GM12878 (cell line): Measurements from ENCODE around the gene SERPINB10. TPM values are rescaled to one million over a fixed set of nuclear protein-coding genes. Genes with fewer than 3 reads are reported as not detected.

Source experiments
- ATAC-seq: fragments of 200-7000 bp; cut with Tn5 transposase; 3 replicates; pipeline ENCODE4 v1.9.1; 2020; ENCODE audit warnings: mild to moderate bottlenecking, moderate library complexity
- BruUV-seq: library from RNA; stranded (reverse); fragments of 400-500 nt; replicated peaks from 2 replicates; lab custom pipeline; 2021; lab: Mats Ljungman, UMichigan
- CTCF ChIA-PET: fragments of 300-600 bp; sonication (Branson Sonifier 250); formaldehyde crosslinking; extraction: SDS; loops from one replicate; lab custom pipeline; 2021; ENCODE audit warnings: inconsistent platforms; lab: Yijun Ruan, JAX
- POLR2A ChIA-PET: fragments of 350-600 bp; formaldehyde crosslinking; extraction: SDS; loops from one replicate; lab custom pipeline; 2021; ENCODE audit warnings: inconsistent platforms; lab: Charles Lee
- RAD21 ChIA-PET: fragments of 300-600 bp; sonication (Branson Sonifier 250); formaldehyde crosslinking; loops from one replicate; lab custom pipeline; 2023; ENCODE audit warnings: antibody characterized with exemption; ENCODE audit not compliant: unreplicated experiment; lab: Charles Lee
- SMC1A ChIA-PET: fragments of 300-600 bp; sonication (Branson Sonifier 250); formaldehyde crosslinking; loops from one replicate; lab custom pipeline; 2023; ENCODE audit not compliant: unreplicated experiment, uncharacterized antibody; lab: Charles Lee
- DNase-seq: peaks from one replicate; pipeline ENCODE4 v3.0.0-alpha.2; 2011; ENCODE audit warnings: low read depth, low spot score
- FAIRE-seq: peaks from 3 replicates; lab custom pipeline; 2011; peaks lifted over from hg19 to GRCh38; lab: Jason Lieb, UNC
- H2AFZ ChIP-seq: 2 replicates; pipeline ENCODE4 v1.6.0; 2011; ENCODE audit warnings: low read depth, low read length, control low read depth; ENCODE audit not compliant: control insufficient read depth
- H3K27ac ChIP-seq: 2 replicates; pipeline ENCODE4 v1.5.1; 2011; ENCODE audit warnings: control low read depth; ENCODE audit not compliant: control insufficient read depth, insufficient read depth
- H3K27me3 ChIP-seq, 2 experiments: replicated peaks in 1 of 2; 2 replicates each; pipeline versions ENCODE4 v1.6.0 to v1.6.1; 2011; ENCODE audit warnings: low read length in 1 of 2; ENCODE audit not compliant: control insufficient read depth in 2 of 2, insufficient read depth in 2 of 2
- H3K36me3 ChIP-seq, 2 experiments: 2 replicates each; pipeline ENCODE4 v1.5.1; 2011; ENCODE audit warnings: low read length in 1 of 2; ENCODE audit not compliant: control insufficient read depth in 2 of 2, insufficient read depth in 2 of 2
- H3K4me1 ChIP-seq: 2 replicates; pipeline ENCODE4 v1.6.1; 2011; ENCODE audit warnings: mild to moderate bottlenecking, low read length, moderate library complexity, mixed read lengths; ENCODE audit not compliant: control insufficient read depth, insufficient read depth
- H3K4me2 ChIP-seq: 2 replicates; pipeline ENCODE4 v1.6.0; 2011; ENCODE audit warnings: control low read depth; ENCODE audit not compliant: control insufficient read depth, insufficient read depth
- H3K4me3 ChIP-seq: fragments of 200-600 bp; sonication (generic); 2 replicates; pipeline ENCODE4 v1.5.1; 2016
- H3K79me2 ChIP-seq: 2 replicates; pipeline ENCODE4 v1.6.0; 2011; ENCODE audit warnings: low read length; ENCODE audit not compliant: control insufficient read depth, insufficient read depth
- H3K9ac ChIP-seq: 2 replicates; pipeline ENCODE4 v1.8.0; 2011; ENCODE audit warnings: low read length, control low read depth, mixed read lengths; ENCODE audit not compliant: control insufficient read depth, insufficient read depth
- H3K9me3 ChIP-seq: replicated peaks from 3 replicates; pipeline ENCODE4 v1.5.1; 2011; ENCODE audit warnings: mild to moderate bottlenecking, low read length; ENCODE audit not compliant: control insufficient read depth, insufficient read depth
- H4K20me1 ChIP-seq: 2 replicates; pipeline ENCODE4 v1.6.0; 2011; ENCODE audit not compliant: control insufficient read depth, insufficient read depth
- CBX5 ChIP-seq: sonication (generic); IDR thresholded peaks from 2 replicates; pipeline ENCODE4 v1.6.1; 2016; ENCODE audit warnings: low read depth, moderate library complexity, mild to moderate bottlenecking, inconsistent platforms
- ETV6 ChIP-seq, 2 experiments: fragments of 450-650 bp in 1 of 2; IDR thresholded peaks in 1 of 2; conservative IDR thresholded peaks in 1 of 2; 2 replicates each; pipeline ENCODE4 v1.6.1; 2014; ENCODE audit warnings: antibody characterized with exemption in 1 of 2, borderline replicate concordance in 1 of 2, low read depth in 1 of 2, mild to moderate bottlenecking in 1 of 2, moderate library complexity in 1 of 2
- FOXK2 ChIP-seq: fragments of 450-650 bp; IDR thresholded peaks from 2 replicates; pipeline ENCODE4 v1.6.1; 2017; ENCODE audit warnings: mild to moderate bottlenecking, moderate library complexity
- LARP7 ChIP-seq: fragments of 450-650 bp; IDR thresholded peaks from 2 replicates; pipeline ENCODE4 v1.6.1; 2017; ENCODE audit warnings: mild to moderate bottlenecking
- MEF2B ChIP-seq: fragments of 450-650 bp; IDR thresholded peaks from 2 replicates; pipeline ENCODE4 v1.6.1; 2018; ENCODE audit warnings: mild to moderate bottlenecking, moderate library complexity; ENCODE audit not compliant: partially characterized antibody, poor library complexity, severe bottlenecking
- MTA3 ChIP-seq: IDR thresholded peaks from 2 replicates; pipeline ENCODE4 v1.6.1; 2012; ENCODE audit warnings: low read length, inconsistent platforms, borderline replicate concordance
- NBN ChIP-seq: fragments of 450-650 bp; IDR thresholded peaks from 2 replicates; pipeline ENCODE4 v1.6.1; 2016
- NFYA ChIP-seq: IDR thresholded peaks from 2 replicates; pipeline ENCODE4 v1.6.1; 2011; ENCODE audit warnings: low read depth, mild to moderate bottlenecking, low read length, improper control_type of control experiment, borderline replicate concordance
- NFYB ChIP-seq: IDR thresholded peaks from 2 replicates; pipeline ENCODE4 v1.6.1; 2011; ENCODE audit warnings: low read depth, mild to moderate bottlenecking, low read length, improper control_type of control experiment, moderate library complexity; ENCODE audit not compliant: insufficient read depth
- RUNX3 ChIP-seq: IDR thresholded peaks from 2 replicates; pipeline ENCODE4 v1.6.1; 2012; ENCODE audit warnings: low read length, inconsistent platforms
- SMAD5 ChIP-seq: IDR thresholded peaks from 2 replicates; pipeline ENCODE4 v1.6.1; 2016; ENCODE audit warnings: antibody characterized with exemption, low read depth
- YBX1 ChIP-seq: fragments of 450-650 bp; IDR thresholded peaks from 2 replicates; pipeline ENCODE4 v1.6.1; 2016; ENCODE audit warnings: antibody characterized with exemption
- ZNF274 ChIP-seq: IDR thresholded peaks from one replicate; pipeline ENCODE4 v1.8.0; 2011; ENCODE audit not compliant: insufficient read length, insufficient read depth
- ZNF622 ChIP-seq: fragments of 450-650 bp; IDR thresholded peaks from 2 replicates; pipeline ENCODE4 v1.6.1; 2017; ENCODE audit warnings: mild to moderate bottlenecking, inconsistent platforms
- WGBS: methylation state at CpG from one replicate; pipeline ENCODE4 v1.1.6; 2016; ENCODE audit warnings: low lambda C conversion rate; ENCODE audit not compliant: insufficient replicate concordance, insufficient coverage; ENCODE audit errors: missing lambda C conversion rate; 5-methylcytosine and 5-hydroxymethylcytosine counted together
- in situ Hi-C: fragments of 300-500 bp; cut with MboI; formaldehyde crosslinking; loops from 9 replicates; pipeline ENCODE4 v1.14.3; 2018; ENCODE audit warnings: mixed read lengths
- intact Hi-C: fragments of 100-400 bp; cut with micrococcal nuclease; formaldehyde crosslinking; loops from one replicate; pipeline ENCODE4 v1.14.2; 2022; ENCODE audit not compliant: unreplicated experiment
- polyA plus RNA-seq, 11 experiments: library from polyadenylated mRNA; depleted of rRNA in 4 of 11; unstranded in 6 of 11; stranded (reverse) in 5 of 11; fragments of >200 nt; fragmentation: Nextera tagmentation in 4 of 11; fragmentation: Illumina TruSeq in 1 of 11; extraction: Ambion mirVana in 4 of 11; extraction: Trizol in 1 of 11; gene quantifications; 1 replicate in 1 of 11; 2 replicates in 10 of 11; pipeline versions ENCODE4 v1.2.1 to v1.2.3, GENCODE V29; 2011 to 2016; ENCODE audit warnings: inconsistent platforms in 2 of 11, missing spikeins in 2 of 11, low read depth in 1 of 11
- total RNA-seq, 4 experiments: library from RNA; depleted of rRNA in 3 of 4; stranded (reverse); fragments of >200 nt in 3 of 4; fragmentation: Illumina TruSeq in 1 of 4; extraction: Trizol in 1 of 4; gene quantifications; 2 replicates each; pipeline versions ENCODE4 v1.2.1 to v1.2.3, GENCODE V29; 2013 to 2021
- TF ChIP-seq, protein P1 (sequence below): IDR thresholded peaks from 2 replicates; pipeline ENCODE4 v1.6.1; 2012; ENCODE audit warnings: low read length, inconsistent platforms
- TF ChIP-seq, protein P2 (sequence below): fragments of 450-650 bp; IDR thresholded peaks from 2 replicates; pipeline ENCODE4 v1.6.1; 2016; ENCODE audit warnings: mild to moderate bottlenecking, moderate library complexity, borderline replicate concordance

SERPINB10 gene
- total and polyA plus RNA-seq, 10 of the 15 experiments (the other 5 are each of a cell fraction or from before 2014, with no cell fraction given), result 12.0 to 83.5 (median 24.1) TPM

DNA sequence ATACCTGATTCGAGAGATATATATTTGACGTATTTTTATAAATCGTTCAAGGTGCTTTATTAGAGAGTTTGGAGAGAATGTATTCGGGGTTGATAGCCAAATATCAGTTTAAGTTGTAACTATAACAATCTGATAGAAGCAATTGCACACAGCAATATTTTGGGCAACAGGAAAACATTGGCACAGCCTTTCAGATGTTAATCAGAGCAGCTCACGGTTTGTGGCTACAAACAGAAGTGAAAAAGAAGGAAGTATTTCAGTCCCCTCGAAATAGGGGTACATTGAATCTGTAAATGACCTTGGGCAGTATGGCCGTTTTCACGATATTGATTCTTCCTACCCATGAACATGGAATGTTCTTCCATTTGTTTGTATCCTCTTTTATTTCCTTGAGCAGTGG, 20.6 kb downstream of the SERPINB10 start:
- Histone ChIP-seq H2AFZ (no peak overlapping the region), H3K79me2 (no peaks in the 10 kb centered on the region), H3K36me3 (no peaks in the 10 kb centered on the region), H3K9me3 (no peaks in the 10 kb centered on the region), H3K4me3 (no peak overlapping the region), H3K4me1 (no peaks in the 10 kb centered on the region), H4K20me1 (no peaks in the 10 kb centered on the region), H3K9ac (no peak overlapping the region), H3K27ac (no peak overlapping the region), H3K27me3 (no peaks in the 10 kb centered on the region), H3K4me2 (no peak overlapping the region)
- SMC1A ChIA-PET, result interaction anchor here (1.3 to 2.2 kb wide), 3 partner anchors 19 to 37 kb away, joined by 5 to 8 read pairs (median 5); partner anchors contain the start of gene SERPINB10
- POLR2A ChIA-PET, result no interaction called here
- no peak for FAIRE-seq
- no TSS peak for BruUV-seq
- DNase-seq, result no peak
- CTCF ChIA-PET, result interaction anchor here (0.7 to 1.4 kb wide), 3 partner anchors 8 to 152 kb away, joined by 3 to 8 read pairs (median 3); no protein-coding TSS in a partner anchor
- RAD21 ChIA-PET, result interaction anchor here (1.0 kb wide), 1 partner anchor 20 kb away, joined by 4 read pairs; no protein-coding TSS in a partner anchor
- no peak for TF ChIP-seq LARP7
- TF ChIP-seq, protein P1, sequence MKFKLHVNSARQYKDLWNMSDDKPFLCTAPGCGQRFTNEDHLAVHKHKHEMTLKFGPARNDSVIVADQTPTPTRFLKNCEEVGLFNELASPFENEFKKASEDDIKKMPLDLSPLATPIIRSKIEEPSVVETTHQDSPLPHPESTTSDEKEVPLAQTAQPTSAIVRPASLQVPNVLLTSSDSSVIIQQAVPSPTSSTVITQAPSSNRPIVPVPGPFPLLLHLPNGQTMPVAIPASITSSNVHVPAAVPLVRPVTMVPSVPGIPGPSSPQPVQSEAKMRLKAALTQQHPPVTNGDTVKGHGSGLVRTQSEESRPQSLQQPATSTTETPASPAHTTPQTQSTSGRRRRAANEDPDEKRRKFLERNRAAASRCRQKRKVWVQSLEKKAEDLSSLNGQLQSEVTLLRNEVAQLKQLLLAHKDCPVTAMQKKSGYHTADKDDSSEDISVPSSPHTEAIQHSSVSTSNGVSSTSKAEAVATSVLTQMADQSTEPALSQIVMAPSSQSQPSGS, result no peak
- no peak for TF ChIP-seq ETV6 (conservative IDR thresholded peaks at IDR 0.05 in 1 of 2, IDR thresholded peaks at IDR 0.05 in 1 of 2; ENCODE audit: borderline replicate concordance in 1 of 2, low read depth in 1 of 2)
- TF ChIP-seq NFYB, result no peak
- TF ChIP-seq NFYA, result no peak
- TF ChIP-seq, protein P2, sequence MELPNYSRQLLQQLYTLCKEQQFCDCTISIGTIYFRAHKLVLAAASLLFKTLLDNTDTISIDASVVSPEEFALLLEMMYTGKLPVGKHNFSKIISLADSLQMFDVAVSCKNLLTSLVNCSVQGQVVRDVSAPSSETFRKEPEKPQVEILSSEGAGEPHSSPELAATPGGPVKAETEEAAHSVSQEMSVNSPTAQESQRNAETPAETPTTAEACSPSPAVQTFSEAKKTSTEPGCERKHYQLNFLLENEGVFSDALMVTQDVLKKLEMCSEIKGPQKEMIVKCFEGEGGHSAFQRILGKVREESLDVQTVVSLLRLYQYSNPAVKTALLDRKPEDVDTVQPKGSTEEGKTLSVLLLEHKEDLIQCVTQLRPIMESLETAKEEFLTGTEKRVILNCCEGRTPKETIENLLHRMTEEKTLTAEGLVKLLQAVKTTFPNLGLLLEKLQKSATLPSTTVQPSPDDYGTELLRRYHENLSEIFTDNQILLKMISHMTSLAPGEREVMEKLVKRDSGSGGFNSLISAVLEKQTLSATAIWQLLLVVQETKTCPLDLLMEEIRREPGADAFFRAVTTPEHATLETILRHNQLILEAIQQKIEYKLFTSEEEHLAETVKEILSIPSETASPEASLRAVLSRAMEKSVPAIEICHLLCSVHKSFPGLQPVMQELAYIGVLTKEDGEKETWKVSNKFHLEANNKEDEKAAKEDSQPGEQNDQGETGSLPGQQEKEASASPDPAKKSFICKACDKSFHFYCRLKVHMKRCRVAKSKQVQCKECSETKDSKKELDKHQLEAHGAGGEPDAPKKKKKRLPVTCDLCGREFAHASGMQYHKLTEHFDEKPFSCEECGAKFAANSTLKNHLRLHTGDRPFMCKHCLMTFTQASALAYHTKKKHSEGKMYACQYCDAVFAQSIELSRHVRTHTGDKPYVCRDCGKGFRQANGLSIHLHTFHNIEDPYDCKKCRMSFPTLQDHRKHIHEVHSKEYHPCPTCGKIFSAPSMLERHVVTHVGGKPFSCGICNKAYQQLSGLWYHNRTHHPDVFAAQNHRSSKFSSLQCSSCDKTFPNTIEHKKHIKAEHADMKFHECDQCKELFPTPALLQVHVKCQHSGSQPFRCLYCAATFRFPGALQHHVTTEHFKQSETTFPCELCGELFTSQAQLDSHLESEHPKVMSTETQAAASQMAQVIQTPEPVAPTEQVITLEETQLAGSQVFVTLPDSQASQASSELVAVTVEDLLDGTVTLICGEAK, result no peak
- TF ChIP-seq NBN, result no peak
- TF ChIP-seq FOXK2, result no peak
- no peak for TF ChIP-seq ZNF622
- no peak for TF ChIP-seq RUNX3
- TF ChIP-seq CBX5, result no peak
- no peak for TF ChIP-seq ZNF274
- TF ChIP-seq MEF2B, result no peak
- no peak for TF ChIP-seq SMAD5
- TF ChIP-seq YBX1, result no peak
- no peak for TF ChIP-seq MTA3
- in situ Hi-C loops, result no loop called here
- intact Hi-C loops, result no loop called here
- ATAC-seq, result no peak; the same call in 2 of the 3 replicates
- 52% methylated on average over 8 of the region's 8 CpGs for WGBS
